K562 (cell line): ENCODE measurements around the gene DOP1A. TPM values are rescaled to one million over a fixed set of nuclear protein-coding genes. Genes with fewer than 3 reads are reported as not detected.

Source experiments
- FOXM1 ChIP-seq, 2 experiments: fragments of 450-650 bp in 1 of 2; sonication (generic) in 1 of 2; formaldehyde crosslinking in 1 of 2; IDR thresholded peaks; 2 replicates each; pipeline versions ENCODE4 v1.6.1 to v1.9.0; 2017 to 2022; ENCODE audit warnings: low read depth in 2 of 2, mild to moderate bottlenecking in 2 of 2, missing genetic modification reagents in 1 of 2, moderate library complexity in 1 of 2
- HMGN3 ChIP-seq: IDR thresholded peaks from 2 replicates; pipeline ENCODE4 v1.6.1; 2011; ENCODE audit warnings: borderline replicate concordance, low read depth, mild to moderate bottlenecking, mixed read lengths, low read length; ENCODE audit not compliant: insufficient read length; ENCODE audit errors: extremely low read depth
- HNRNPUL1 ChIP-seq: fragments of 200-400 bp; formaldehyde crosslinking; IDR thresholded peaks from 2 replicates; pipeline ENCODE4 v1.6.1; 2017; ENCODE audit warnings: low read length
- NCOR1 ChIP-seq: fragments of 450-650 bp; IDR thresholded peaks from 2 replicates; pipeline ENCODE4 v1.6.1; 2016; ENCODE audit warnings: mild to moderate bottlenecking, moderate library complexity
- PHB2 ChIP-seq: fragments of 450-650 bp; IDR thresholded peaks from 2 replicates; pipeline ENCODE4 v1.6.1; 2017; ENCODE audit warnings: low read depth
- RBM25 ChIP-seq: fragments of 200-400 bp; formaldehyde crosslinking; IDR thresholded peaks from 2 replicates; pipeline ENCODE4 v1.6.1; 2018; ENCODE audit warnings: low read length, low read depth, moderate library complexity; ENCODE audit not compliant: severe bottlenecking
- TEAD2 ChIP-seq: fragments of 450-650 bp; IDR thresholded peaks from 2 replicates; pipeline ENCODE4 v1.6.1; 2016; ENCODE audit warnings: missing genetic modification characterization, control low read depth, missing compliant biosample characterization
- ZFP30 ChIP-seq: fragments of 250-450 bp; sonication (Bioruptor Pico); IDR thresholded peaks from 2 replicates; pipeline ENCODE4 v1.8.0; 2022; ENCODE audit warnings: moderate library complexity, mild to moderate bottlenecking, inconsistent platforms, borderline replicate concordance
- ZNF232 ChIP-seq: sonication (generic); formaldehyde crosslinking; IDR thresholded peaks from 2 replicates; pipeline ENCODE4 v1.8.0; 2022; ENCODE audit warnings: mild to moderate bottlenecking, missing genetic modification reagents
- ZNF75A ChIP-seq: fragments of 450-650 bp; formaldehyde crosslinking; IDR thresholded peaks from 2 replicates; pipeline ENCODE4 v1.4.0; 2020; ENCODE audit warnings: mild to moderate bottlenecking
- ZNF76 ChIP-seq: fragments of 250-450 bp; sonication (Bioruptor Pico); IDR thresholded peaks from 2 replicates; pipeline ENCODE4 v1.4.0; 2020; ENCODE audit warnings: mild to moderate bottlenecking, moderate library complexity, borderline replicate concordance
- ZNF778 ChIP-seq: fragments of 450-650 bp; formaldehyde crosslinking; IDR thresholded peaks from 2 replicates; pipeline ENCODE4 v1.4.0; 2020; ENCODE audit warnings: mild to moderate bottlenecking, moderate library complexity
- polyA plus RNA-seq, 8 experiments: library from polyadenylated mRNA; depleted of rRNA in 4 of 8; stranded (reverse) in 5 of 8; unstranded in 3 of 8; fragments of >200 nt; fragmentation: Nextera tagmentation in 2 of 8; fragmentation: Illumina TruSeq in 1 of 8; extraction: Ambion mirVana in 2 of 8; extraction: Trizol in 1 of 8; gene quantifications; 2 replicates each; pipeline versions ENCODE4 v1.2.1 to v1.2.3, GENCODE V29; 2011 to 2014; ENCODE audit warnings: inconsistent platforms in 1 of 8, missing spikeins in 1 of 8
- total RNA-seq, 7 experiments: library from RNA; depleted of rRNA in 6 of 7; stranded (reverse); fragments of >200 nt in 6 of 7; fragmentation: Illumina TruSeq in 2 of 7; extraction: Trizol in 2 of 7; gene quantifications; 2 replicates each; pipeline versions ENCODE4 v1.2.1 to v1.2.3, GENCODE V29; 2011 to 2021; ENCODE audit warnings: low replicate concordance in 1 of 7
- TF ChIP-seq, protein P1 (sequence below), 2 experiments: fragments of 450-650 bp; IDR thresholded peaks; 2 replicates each; pipeline ENCODE4 v1.6.1; 2016
- TF ChIP-seq, protein P2 (sequence below): IDR thresholded peaks from 2 replicates; pipeline ENCODE4 v1.6.1; 2014; ENCODE audit warnings: antibody characterized with exemption
- TF ChIP-seq, protein P3 (sequence below), 2 experiments: fragments of 450-650 bp in 1 of 2; sonication (generic) in 1 of 2; formaldehyde crosslinking in 1 of 2; IDR thresholded peaks; 2 replicates each; pipeline versions ENCODE4 v1.7.1 to v1.9.0; 2016 to 2022; ENCODE audit warnings: inconsistent platforms in 1 of 2, mild to moderate bottlenecking in 1 of 2, missing genetic modification reagents in 1 of 2

DOP1A gene
- total and polyA plus RNA-seq, 9 of the 15 experiments (the other 6 are each of a cell fraction or from before 2014, with no cell fraction given): 0.75 to 10.5 (median 4.4) TPM

DNA sequence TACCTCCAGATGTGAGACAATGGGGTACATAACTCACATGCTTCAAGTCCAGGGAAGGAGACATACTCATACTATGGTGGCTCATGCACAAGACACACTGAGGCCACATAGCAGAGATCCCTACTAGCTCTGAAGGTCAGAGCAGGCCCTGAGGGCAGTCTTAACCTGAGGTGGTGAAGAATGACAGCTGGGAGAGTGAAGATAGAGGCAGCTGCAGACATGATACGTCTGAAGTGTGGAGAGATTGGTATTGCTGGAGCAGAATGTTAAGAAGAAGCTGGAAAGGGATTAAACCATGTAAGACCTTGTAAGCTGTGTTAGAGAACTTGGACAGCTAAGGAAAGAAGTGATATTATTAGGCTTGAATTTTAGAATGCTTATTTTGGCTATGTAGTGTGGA lies 92.7 kb downstream of the DOP1A start (continued):
- TF ChIP-seq FOXM1 (IDR thresholded peaks at IDR 0.05; ENCODE audit: low read depth) (peak; percentile 44; the same call in 1 of the 2 replicates), FOXM1 (CRISPR knock-in tag; IDR thresholded peaks at IDR 0.05; ENCODE audit: low read depth) (no peak), ZNF75A (CRISPR knock-in tag) (no peak), RBM25 (no peak), HMGN3 (no peak), HNRNPUL1 (no peak), ZNF232 (CRISPR knock-in tag) (no peak), TEAD2 (tag) (no peak), ZNF778 (CRISPR knock-in tag) (no peak), ZNF76 (CRISPR knock-in tag) (no peak), NCOR1 (peak; percentile 91), PHB2 (peak; percentile 71), ZFP30 (CRISPR knock-in tag) (no peak)
- TF ChIP-seq, protein P1, sequence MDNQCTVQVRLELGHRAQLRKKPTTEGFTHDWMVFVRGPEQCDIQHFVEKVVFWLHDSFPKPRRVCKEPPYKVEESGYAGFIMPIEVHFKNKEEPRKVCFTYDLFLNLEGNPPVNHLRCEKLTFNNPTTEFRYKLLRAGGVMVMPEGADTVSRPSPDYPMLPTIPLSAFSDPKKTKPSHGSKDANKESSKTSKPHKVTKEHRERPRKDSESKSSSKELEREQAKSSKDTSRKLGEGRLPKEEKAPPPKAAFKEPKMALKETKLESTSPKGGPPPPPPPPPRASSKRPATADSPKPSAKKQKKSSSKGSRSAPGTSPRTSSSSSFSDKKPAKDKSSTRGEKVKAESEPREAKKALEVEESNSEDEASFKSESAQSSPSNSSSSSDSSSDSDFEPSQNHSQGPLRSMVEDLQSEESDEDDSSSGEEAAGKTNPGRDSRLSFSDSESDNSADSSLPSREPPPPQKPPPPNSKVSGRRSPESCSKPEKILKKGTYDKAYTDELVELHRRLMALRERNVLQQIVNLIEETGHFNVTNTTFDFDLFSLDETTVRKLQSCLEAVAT (IDR thresholded peaks at IDR 0.05): 0 out of 4 replicates have a peak, but pooled peaks of 1 of the 2 experiments have one; percentile 23
- TF ChIP-seq, protein P2, sequence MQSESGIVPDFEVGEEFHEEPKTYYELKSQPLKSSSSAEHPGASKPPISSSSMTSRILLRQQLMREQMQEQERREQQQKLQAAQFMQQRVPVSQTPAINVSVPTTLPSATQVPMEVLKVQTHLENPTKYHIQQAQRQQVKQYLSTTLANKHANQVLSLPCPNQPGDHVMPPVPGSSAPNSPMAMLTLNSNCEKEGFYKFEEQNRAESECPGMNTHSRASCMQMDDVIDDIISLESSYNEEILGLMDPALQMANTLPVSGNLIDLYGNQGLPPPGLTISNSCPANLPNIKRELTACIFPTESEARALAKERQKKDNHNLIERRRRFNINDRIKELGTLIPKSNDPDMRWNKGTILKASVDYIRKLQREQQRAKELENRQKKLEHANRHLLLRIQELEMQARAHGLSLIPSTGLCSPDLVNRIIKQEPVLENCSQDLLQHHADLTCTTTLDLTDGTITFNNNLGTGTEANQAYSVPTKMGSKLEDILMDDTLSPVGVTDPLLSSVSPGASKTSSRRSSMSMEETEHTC: no peak
- TF ChIP-seq, protein P3, sequence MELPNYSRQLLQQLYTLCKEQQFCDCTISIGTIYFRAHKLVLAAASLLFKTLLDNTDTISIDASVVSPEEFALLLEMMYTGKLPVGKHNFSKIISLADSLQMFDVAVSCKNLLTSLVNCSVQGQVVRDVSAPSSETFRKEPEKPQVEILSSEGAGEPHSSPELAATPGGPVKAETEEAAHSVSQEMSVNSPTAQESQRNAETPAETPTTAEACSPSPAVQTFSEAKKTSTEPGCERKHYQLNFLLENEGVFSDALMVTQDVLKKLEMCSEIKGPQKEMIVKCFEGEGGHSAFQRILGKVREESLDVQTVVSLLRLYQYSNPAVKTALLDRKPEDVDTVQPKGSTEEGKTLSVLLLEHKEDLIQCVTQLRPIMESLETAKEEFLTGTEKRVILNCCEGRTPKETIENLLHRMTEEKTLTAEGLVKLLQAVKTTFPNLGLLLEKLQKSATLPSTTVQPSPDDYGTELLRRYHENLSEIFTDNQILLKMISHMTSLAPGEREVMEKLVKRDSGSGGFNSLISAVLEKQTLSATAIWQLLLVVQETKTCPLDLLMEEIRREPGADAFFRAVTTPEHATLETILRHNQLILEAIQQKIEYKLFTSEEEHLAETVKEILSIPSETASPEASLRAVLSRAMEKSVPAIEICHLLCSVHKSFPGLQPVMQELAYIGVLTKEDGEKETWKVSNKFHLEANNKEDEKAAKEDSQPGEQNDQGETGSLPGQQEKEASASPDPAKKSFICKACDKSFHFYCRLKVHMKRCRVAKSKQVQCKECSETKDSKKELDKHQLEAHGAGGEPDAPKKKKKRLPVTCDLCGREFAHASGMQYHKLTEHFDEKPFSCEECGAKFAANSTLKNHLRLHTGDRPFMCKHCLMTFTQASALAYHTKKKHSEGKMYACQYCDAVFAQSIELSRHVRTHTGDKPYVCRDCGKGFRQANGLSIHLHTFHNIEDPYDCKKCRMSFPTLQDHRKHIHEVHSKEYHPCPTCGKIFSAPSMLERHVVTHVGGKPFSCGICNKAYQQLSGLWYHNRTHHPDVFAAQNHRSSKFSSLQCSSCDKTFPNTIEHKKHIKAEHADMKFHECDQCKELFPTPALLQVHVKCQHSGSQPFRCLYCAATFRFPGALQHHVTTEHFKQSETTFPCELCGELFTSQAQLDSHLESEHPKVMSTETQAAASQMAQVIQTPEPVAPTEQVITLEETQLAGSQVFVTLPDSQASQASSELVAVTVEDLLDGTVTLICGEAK (IDR thresholded peaks at IDR 0.05): no peak
- TF ChIP-seq, protein P3 (CRISPR knock-in tag; IDR thresholded peaks at IDR 0.05): no peak
